GM10266 (cell line): Measurements from ENCODE around the gene PSMB5.
A peak's percentile ranks its signal among the peaks of the same experiment; 100 is the strongest.

Experiments used
- DNase-seq: peaks from one replicate; pipeline ENCODE4 v3.0.0; 2012; ENCODE audit errors: extremely low spot score
- CTCF ChIP-seq: IDR thresholded peaks from 2 replicates; pipeline ENCODE4 v1.5.1; 2012; ENCODE audit warnings: mild to moderate bottlenecking, low read depth; ENCODE audit not compliant: control insufficient read depth, insufficient read depth; ENCODE audit errors: missing control alignments

PSMB5 gene

GRCh38 chr14:22993517-22993916 is 41.2 kb downstream of the PSMB5 start:
- no peak for DNase-seq
- no peak for TF ChIP-seq CTCF

GRCh38 chr14:22991852-22992251 is 42.8 kb downstream of the PSMB5 start:
- no peak for DNase-seq
- TF ChIP-seq CTCF: no peak

DNA sequence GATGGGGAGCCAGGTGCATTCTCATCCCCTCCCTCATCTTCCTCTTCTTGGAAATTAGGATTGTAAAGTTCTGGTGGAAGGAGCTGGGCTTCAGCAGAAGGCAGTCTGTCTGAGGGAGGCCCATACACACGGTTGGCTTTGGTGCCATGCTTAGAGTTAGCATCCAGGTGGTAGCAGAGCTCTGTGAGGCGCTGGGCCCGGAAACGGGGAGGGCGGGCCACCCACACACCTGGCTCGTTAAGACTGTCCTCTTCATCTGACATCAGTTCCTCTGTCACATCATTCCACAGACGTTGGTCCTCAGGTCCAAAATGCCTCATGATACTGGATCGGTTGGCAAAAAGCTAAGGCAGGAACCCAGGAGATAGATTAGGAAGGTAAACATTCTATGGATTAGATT is 47.4 kb downstream of the PSMB5 start:
- DNase-seq: no peak
- TF ChIP-seq CTCF: no peak

GRCh38 chr14:22986508-22987054 is 48.1 kb downstream of the PSMB5 start:
- DNase-seq: peak; percentile 84
- peak; percentile 89 for TF ChIP-seq CTCF

DNA sequence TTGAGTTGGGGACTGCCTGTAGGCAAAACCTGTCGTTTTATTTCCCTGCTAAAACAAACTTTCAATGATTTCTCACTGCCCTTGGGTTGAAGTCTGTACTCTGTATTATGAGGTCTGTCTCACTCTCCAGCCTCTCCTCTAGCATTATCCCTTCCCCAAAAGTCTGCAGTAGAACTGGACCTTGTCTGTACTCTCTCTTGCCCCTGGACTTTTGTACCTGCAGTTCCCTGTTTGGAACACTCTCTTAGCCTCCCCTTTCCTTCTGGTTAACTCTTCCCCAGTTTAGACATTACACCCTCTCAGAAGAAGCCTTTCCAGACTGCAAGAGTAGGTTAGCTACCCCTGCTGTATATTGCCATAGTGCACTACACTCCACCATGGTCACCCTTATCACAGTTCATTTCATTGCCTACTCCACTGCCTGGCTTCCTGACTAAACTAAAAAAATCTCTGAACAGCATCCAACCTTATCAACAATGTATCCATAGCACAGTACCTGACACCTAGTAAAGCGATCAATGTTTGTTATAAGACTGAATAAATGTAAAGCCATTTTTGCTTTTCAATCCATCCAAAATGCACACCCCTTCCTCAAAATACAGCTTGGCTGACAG is 48.7 kb downstream of the PSMB5 start:
- no peak for DNase-seq
- TF ChIP-seq CTCF: no peak

DNA sequence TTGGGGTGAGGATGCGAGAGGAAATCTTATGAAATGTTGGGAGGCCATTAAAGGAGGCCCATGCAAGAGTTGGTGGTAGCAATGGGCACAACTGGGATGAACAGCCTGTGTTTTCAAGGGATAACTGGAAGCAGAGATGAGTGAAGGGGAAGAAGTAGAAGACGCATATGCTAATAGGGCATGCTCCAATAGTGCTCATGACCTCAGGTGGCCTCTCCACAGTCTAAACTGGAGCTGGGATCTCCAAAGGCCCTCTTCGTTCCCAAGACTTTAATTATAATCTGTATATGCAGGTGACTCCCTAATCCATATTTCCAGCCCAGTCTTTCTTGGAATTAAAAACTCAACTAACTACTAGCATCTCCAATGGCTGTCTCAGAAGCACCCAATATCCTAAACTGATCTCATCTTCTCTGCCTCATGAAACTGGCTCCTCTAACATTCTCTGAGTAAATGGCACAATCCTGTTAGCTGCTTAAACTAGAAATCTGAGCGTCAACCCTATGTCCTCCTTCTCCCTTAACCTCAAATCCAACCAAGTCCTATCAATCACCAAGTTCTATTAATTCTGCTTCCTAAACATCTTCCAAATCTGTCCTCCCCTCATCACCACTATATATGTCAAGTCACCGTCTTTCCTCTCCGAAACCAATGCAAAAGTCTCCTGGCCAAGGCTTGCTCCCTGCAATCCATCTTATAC is 49.6 kb downstream of the PSMB5 start:
- no peak for DNase-seq
- no peak for TF ChIP-seq CTCF
